Nephron progenitor cell (in vitro differentiated cells): ENCODE data around the gene SFN.

Source experiments
- DNase-seq: peaks from one replicate; pipeline ENCODE4 v3.0.0; 2021
- H3K27ac Mint-ChIP-seq: 2 replicates; pipeline ENCODE4 v1.8.0; 2021; ENCODE audit warnings: mild to moderate bottlenecking, moderate library complexity, mixed read lengths
- H3K27me3 Mint-ChIP-seq: 2 replicates; pipeline ENCODE4 v1.8.0; 2021; ENCODE audit warnings: mild to moderate bottlenecking, low read depth, mixed read lengths; ENCODE audit not compliant: poor library complexity
- H3K36me3 Mint-ChIP-seq: 2 replicates; pipeline ENCODE4 v1.8.0; 2021; ENCODE audit warnings: low read depth, mixed read lengths
- H3K4me1 Mint-ChIP-seq: 2 replicates; pipeline ENCODE4 v1.8.0; 2021; ENCODE audit warnings: mixed read lengths
- H3K4me3 Mint-ChIP-seq: 2 replicates; pipeline ENCODE4 v1.8.0; 2021; ENCODE audit warnings: mild to moderate bottlenecking, moderate library complexity, mixed read lengths
- H3K9me3 Mint-ChIP-seq: 2 replicates; pipeline ENCODE4 v1.8.0; 2021; ENCODE audit warnings: mild to moderate bottlenecking, moderate library complexity, mixed read lengths
- TF ChIP-seq, protein P1 (sequence below): fragments of 200-600 bp; sonication (generic); IDR thresholded peaks from 2 replicates; pipeline ENCODE4 v1.5.0; 2021; ENCODE audit warnings: antibody characterized with exemption

The SFN gene

DNA sequence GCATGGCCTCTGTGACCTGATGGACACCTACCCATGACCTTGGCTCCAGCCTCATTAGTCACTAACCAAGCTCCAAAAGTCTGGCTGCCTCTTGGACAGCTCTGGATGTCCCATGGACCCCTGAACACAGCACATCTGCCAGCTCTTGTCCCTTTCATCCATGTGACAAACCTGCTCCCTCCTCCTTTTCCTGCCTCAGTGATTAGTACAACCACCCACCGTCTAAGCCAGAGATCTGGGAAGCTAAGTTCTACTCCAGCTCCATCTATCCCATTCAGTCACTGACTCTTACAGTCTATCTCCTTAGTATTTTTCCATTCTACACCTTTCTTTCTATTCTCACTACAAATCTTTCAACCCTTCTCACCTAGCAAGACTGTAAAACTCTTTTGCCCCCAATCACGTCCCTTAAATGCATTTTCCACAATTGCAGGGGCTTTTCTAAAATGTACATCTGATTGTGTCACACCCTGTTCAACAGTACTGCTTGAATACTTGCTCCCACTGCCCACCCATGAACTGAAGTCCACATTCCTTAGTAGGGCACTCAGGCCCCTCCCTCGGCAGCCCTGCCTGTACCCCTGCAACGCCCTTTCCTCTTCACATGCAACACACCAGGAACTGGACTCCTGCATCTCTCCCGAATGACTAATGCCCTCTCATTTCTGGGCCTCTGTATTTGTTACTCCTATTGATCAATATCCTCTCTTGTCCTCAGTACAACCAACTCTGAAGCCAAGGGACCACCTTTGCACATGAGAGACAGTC, 19.9 kb downstream of the SFN start:
- Mint-ChIP-seq H3K36me3 (peaks cover 58% of the 10 kb centered on the region), H3K27ac (no peak overlapping the region), H3K9me3 (no peaks in the 10 kb centered on the region), H3K27me3 (no peaks in the 10 kb centered on the region), H3K4me1 (no peaks in the 10 kb centered on the region), H3K4me3 (no peak overlapping the region)
- no peak for DNase-seq
- TF ChIP-seq, protein P1, sequence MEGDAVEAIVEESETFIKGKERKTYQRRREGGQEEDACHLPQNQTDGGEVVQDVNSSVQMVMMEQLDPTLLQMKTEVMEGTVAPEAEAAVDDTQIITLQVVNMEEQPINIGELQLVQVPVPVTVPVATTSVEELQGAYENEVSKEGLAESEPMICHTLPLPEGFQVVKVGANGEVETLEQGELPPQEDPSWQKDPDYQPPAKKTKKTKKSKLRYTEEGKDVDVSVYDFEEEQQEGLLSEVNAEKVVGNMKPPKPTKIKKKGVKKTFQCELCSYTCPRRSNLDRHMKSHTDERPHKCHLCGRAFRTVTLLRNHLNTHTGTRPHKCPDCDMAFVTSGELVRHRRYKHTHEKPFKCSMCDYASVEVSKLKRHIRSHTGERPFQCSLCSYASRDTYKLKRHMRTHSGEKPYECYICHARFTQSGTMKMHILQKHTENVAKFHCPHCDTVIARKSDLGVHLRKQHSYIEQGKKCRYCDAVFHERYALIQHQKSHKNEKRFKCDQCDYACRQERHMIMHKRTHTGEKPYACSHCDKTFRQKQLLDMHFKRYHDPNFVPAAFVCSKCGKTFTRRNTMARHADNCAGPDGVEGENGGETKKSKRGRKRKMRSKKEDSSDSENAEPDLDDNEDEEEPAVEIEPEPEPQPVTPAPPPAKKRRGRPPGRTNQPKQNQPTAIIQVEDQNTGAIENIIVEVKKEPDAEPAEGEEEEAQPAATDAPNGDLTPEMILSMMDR: no peak

DNA sequence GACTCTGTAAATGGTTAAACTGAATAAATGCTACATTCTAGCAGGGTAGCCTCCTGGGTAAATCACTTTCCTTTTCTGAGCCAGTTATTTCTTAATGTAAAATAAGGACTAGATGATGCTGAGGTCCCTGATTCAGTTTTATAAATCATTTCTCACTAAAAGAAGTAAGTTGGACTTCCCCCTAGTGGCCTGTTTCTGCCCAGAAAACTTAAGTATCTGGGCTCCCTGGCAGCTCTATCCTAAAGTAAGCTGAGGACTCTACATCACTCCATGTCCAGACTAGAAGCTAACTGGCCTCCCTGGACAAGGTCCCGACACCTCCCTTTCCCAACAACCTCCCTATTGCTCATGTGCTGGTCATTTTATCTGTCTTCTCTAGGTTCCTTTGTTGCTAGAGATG, 24.2 kb downstream of the SFN start:
- H3K9me3 Mint-ChIP-seq: no peaks in the 10 kb centered on the region
- peaks cover 19% of the 10 kb centered on the region for H3K4me1 Mint-ChIP-seq
- H3K4me3 Mint-ChIP-seq: peak overlapping the region; percentile 29
- TF ChIP-seq, protein P1: no peak
- no peak for DNase-seq
- H3K36me3 Mint-ChIP-seq: peaks cover 59% of the 10 kb centered on the region
- no peaks in the 10 kb centered on the region for H3K27me3 Mint-ChIP-seq
- no peak overlapping the region for H3K27ac Mint-ChIP-seq

DNA sequence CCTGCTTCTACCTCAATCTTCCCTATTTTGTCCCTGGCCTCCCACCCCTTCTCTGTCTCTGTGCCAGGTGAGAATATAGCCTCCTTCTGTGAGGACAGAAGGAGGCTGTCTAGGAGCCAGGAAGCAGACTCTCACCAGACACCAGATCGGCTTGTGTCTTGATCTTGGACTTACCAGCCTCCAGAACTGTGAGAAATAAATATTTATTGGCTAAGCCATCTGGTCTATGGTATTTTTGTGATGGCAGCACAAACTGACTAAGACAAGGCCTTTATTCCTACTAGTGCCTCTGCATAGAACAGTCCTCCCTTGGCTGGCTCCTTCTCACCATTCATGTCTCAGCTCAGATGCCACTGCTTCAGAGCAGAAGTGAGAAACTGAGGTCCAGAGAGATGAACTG, 25.3 kb downstream of the SFN start:
- DNase-seq: no peak
- no peaks in the 10 kb centered on the region for H3K27me3 Mint-ChIP-seq
- H3K4me3 Mint-ChIP-seq: peak overlapping the region; percentile 97
- peak overlapping the region; percentile 94 for H3K27ac Mint-ChIP-seq
- H3K36me3 Mint-ChIP-seq: peaks cover 57% of the 10 kb centered on the region
- TF ChIP-seq, protein P1: no peak
- peaks cover 19% of the 10 kb centered on the region for H3K4me1 Mint-ChIP-seq
- no peaks in the 10 kb centered on the region for H3K9me3 Mint-ChIP-seq

DNA sequence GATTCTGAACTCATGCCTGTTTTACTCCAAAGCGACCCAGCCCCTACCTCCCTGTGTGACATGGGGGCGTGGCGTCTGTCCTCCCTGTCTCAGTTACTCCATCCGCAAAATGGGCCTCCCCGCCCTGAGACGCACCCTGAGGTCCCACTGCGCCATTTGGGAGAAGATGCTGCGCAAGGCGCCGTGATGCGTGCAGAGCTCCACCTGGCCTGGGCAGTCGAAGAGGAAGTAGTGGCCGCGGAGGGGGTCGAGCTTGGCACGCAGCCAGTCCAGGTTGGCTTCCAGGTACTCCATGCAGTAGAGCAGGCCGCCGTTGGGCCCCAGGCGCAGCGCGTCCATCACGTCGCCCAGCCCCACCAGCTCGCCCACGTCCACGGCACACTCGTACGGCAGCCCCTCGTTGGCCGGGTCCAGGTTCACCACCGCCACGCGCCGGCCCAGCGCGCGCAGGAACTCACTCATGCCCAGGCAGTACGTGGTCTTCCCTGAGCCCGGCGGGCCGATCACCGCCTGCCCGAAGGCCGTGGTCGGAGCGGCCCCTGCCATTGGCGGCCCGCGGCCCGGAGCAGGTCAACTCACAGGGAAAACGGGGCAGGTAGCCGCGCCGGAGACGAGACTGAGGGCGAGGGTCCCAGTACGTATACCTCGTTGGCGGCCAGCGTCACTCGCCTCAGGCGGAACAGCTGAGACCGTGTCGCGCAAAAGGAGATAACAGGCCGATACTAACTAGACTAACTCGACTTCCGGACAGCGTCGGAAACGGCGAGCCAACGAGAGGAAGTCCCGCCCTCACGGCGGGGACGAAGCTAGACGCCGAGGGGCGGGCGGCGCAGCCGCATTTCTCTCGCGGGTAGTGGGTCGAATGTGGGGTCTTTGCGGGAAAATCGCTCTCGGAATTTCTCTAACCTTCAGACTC, 26.9 kb downstream of the SFN start, which contains the start of gene GPN2:
GPN2 (minus strand) TSS at position 733 of the 916 bp plus-strand sequence; CDS start at position 546, 187 bp downstream.
- H3K27ac Mint-ChIP-seq: peak within 1 kb of the TSS; percentile 96
- peaks cover 57% of the 10 kb centered on the region for H3K36me3 Mint-ChIP-seq
- H3K9me3 Mint-ChIP-seq: no peaks in the 10 kb centered on the region

DNA sequence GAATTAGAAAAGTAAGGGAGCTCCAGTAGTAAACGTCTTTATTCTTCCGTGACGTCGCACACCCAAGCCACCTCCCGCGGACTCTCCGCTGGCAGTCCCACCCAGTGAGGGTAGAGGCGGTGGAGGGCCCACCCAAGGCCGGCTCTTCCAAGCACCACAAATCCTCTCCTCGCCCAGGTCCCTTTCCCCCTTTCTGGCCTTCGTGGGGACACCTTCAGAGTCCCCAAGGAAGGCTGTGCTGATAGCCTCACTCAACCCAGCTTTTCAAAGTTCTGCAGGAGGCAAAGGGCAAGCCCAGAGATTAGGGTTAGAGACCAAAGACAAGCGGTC, 27.5 kb downstream of the SFN start:
- Mint-ChIP-seq H3K27me3 (no peaks in the 10 kb centered on the region), H3K36me3 (peaks cover 57% of the 10 kb centered on the region), H3K4me1 (peaks cover 19% of the 10 kb centered on the region), H3K4me3 (peak overlapping the region; percentile 97), H3K9me3 (no peaks in the 10 kb centered on the region), H3K27ac (no peak overlapping the region)
- TF ChIP-seq, protein P1: no peak
- DNase-seq: no peak

More for the DNA sequence above, 26.9 kb downstream of the SFN start, which contains the start of gene GPN2:
- H3K27me3 Mint-ChIP-seq: no peaks in the 10 kb centered on the region
- peaks cover 19% of the 10 kb centered on the region for H3K4me1 Mint-ChIP-seq
- DNase-seq: peak; percentile 76
- TF ChIP-seq, protein P1: no peak
- peak within 1 kb of the TSS; percentile 97 for H3K4me3 Mint-ChIP-seq
